WTC11 (cell line): ENCODE data around the gene ELAVL1. TPM values are rescaled to one million over a fixed set of nuclear protein-coding genes. Genes with fewer than 3 reads are reported as not detected.
A peak's percentile ranks its signal among the peaks of the same experiment; 100 is the strongest.

Experiments
- CBFB ChIP-seq: sonication (generic); formaldehyde crosslinking; IDR thresholded peaks from 2 replicates; pipeline ENCODE4 v1.8.1; 2022; ENCODE audit warnings: mild to moderate bottlenecking, low read depth, missing genetic modification reagents
- FOXK1 ChIP-seq: sonication (generic); formaldehyde crosslinking; IDR thresholded peaks from 2 replicates; pipeline ENCODE4 v1.8.0; 2022; ENCODE audit warnings: mild to moderate bottlenecking, moderate library complexity, missing genetic modification reagents
- HMGXB4 ChIP-seq: sonication (generic); formaldehyde crosslinking; IDR thresholded peaks from 2 replicates; pipeline ENCODE4 v1.8.1; 2023; ENCODE audit warnings: mild to moderate bottlenecking, moderate library complexity, missing genetic modification reagents
- JUN ChIP-seq: sonication (generic); formaldehyde crosslinking; IDR thresholded peaks from 2 replicates; pipeline ENCODE4 v1.8.0; 2023; ENCODE audit warnings: mild to moderate bottlenecking, missing genetic modification reagents
- MYBL2 ChIP-seq: sonication (generic); formaldehyde crosslinking; IDR thresholded peaks from 2 replicates; pipeline ENCODE4 v1.8.1; 2023; ENCODE audit warnings: mild to moderate bottlenecking, moderate library complexity, missing genetic modification reagents
- NR2C2 ChIP-seq: sonication (generic); formaldehyde crosslinking; IDR thresholded peaks from 2 replicates; pipeline ENCODE4 v1.8.0; 2022; ENCODE audit warnings: mild to moderate bottlenecking, missing genetic modification reagents
- PREB ChIP-seq: sonication (generic); formaldehyde crosslinking; IDR thresholded peaks from 2 replicates; pipeline ENCODE4 v1.8.1; 2022; ENCODE audit warnings: mild to moderate bottlenecking, missing genetic modification reagents, moderate library complexity, borderline replicate concordance
- PRRX2 ChIP-seq: fragments of 250-450 bp; sonication (Bioruptor Pico); IDR thresholded peaks from 2 replicates; pipeline ENCODE4 v1.8.0; 2021; ENCODE audit warnings: mild to moderate bottlenecking
- SMAD4 ChIP-seq: sonication (generic); formaldehyde crosslinking; IDR thresholded peaks from 2 replicates; pipeline ENCODE4 v1.8.0; 2022; ENCODE audit warnings: mild to moderate bottlenecking, missing genetic modification reagents
- SOX15 ChIP-seq: fragments of 250-450 bp; sonication (Bioruptor Pico); IDR thresholded peaks from 2 replicates; pipeline ENCODE4 v1.9.0; 2021; ENCODE audit warnings: mild to moderate bottlenecking
- ZNF232 ChIP-seq: sonication (generic); formaldehyde crosslinking; IDR thresholded peaks from 2 replicates; pipeline ENCODE4 v1.8.0; 2022; ENCODE audit warnings: mild to moderate bottlenecking, missing genetic modification reagents
- ZNF423 ChIP-seq: fragments of 250-450 bp; sonication (Bioruptor Pico); IDR thresholded peaks from 2 replicates; pipeline ENCODE4 v2.1.2; 2022; ENCODE audit warnings: mild to moderate bottlenecking, moderate library complexity
- ZNF425 ChIP-seq: fragments of 250-450 bp; sonication (Bioruptor Pico); conservative IDR thresholded peaks from 2 replicates; pipeline ENCODE4 v1.9.0; 2021; ENCODE audit warnings: mild to moderate bottlenecking
- total RNA-seq: library from RNA; stranded (reverse); gene quantifications from 3 replicates; pipeline ENCODE4 v1.2.3, GENCODE V29; 2021
- TF ChIP-seq, protein P1 (sequence below): fragments of 200-600 bp; IDR thresholded peaks from 2 replicates; pipeline ENCODE4 v1.8.0; 2022; ENCODE audit warnings: antibody characterized with exemption
- TF ChIP-seq, protein P2 (sequence below): sonication (generic); formaldehyde crosslinking; conservative IDR thresholded peaks from 2 replicates; pipeline ENCODE4 v1.8.1; 2022; ENCODE audit warnings: mild to moderate bottlenecking, missing genetic modification reagents
- TF ChIP-seq, protein P3 (sequence below): sonication (generic); formaldehyde crosslinking; IDR thresholded peaks from 2 replicates; pipeline ENCODE4 v1.8.1; 2022; ENCODE audit warnings: missing genetic modification reagents, borderline replicate concordance
- TF ChIP-seq, protein P4 (sequence below): fragments of 250-450 bp; sonication (Bioruptor Pico); IDR thresholded peaks from 2 replicates; pipeline ENCODE4 v1.8.0; 2021; ENCODE audit warnings: mild to moderate bottlenecking
- TF ChIP-seq, protein P5 (sequence below): sonication (generic); formaldehyde crosslinking; IDR thresholded peaks from 2 replicates; pipeline ENCODE4 v1.8.0; 2022; ENCODE audit warnings: mild to moderate bottlenecking, missing genetic modification reagents
- TF ChIP-seq, protein P6 (sequence below): sonication (generic); formaldehyde crosslinking; IDR thresholded peaks from 2 replicates; pipeline ENCODE4 v1.8.0; 2022; ENCODE audit warnings: mild to moderate bottlenecking, missing genetic modification reagents

The ELAVL1 gene
- total RNA-seq, 1 experiment from 2014 or later = 160 TPM

DNA sequence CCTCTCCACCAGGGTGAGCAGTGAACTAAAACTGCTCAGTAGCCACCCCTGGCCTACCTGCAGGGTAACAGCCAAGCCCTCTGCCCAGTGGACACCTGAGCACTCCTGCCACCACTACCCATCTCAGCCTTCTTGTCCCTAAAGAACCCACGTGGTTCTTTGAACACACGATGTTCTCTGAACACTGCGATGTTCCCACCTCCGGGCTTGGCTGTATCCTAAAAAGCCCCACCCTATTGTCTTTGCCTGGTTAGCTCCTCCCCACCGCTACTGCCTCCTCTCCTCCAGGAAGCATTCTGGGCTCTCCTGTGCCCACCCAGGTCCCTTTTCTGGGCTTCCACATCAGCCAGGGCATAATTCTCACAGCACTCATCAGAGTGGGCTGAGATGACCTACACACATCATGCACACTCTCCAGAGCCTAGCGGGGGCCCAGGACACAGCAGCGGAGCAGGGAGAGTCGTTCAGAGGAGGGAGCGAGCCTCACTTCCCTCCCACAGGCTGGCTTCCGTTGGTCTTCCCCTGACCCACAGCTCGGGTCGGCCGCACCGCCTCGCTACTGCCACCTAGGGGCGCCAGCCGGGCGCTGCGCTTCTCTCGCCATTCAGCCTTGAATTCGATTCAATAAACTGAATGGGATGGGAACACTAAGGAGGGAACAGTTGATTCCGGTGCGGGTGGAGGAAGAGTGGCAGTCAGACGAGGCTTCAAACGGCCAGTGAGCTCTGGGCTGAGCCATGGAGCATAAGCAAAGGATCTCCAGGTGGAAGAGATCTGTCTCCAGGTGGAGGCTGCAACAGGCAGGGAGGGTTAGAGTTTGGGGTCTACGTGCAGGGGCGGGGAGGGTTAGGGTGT, 3.2 kb downstream of the ELAVL1 start (continued):
- TF ChIP-seq MYBL2 (CRISPR knock-in tag) = no peak
- TF ChIP-seq, protein P1, sequence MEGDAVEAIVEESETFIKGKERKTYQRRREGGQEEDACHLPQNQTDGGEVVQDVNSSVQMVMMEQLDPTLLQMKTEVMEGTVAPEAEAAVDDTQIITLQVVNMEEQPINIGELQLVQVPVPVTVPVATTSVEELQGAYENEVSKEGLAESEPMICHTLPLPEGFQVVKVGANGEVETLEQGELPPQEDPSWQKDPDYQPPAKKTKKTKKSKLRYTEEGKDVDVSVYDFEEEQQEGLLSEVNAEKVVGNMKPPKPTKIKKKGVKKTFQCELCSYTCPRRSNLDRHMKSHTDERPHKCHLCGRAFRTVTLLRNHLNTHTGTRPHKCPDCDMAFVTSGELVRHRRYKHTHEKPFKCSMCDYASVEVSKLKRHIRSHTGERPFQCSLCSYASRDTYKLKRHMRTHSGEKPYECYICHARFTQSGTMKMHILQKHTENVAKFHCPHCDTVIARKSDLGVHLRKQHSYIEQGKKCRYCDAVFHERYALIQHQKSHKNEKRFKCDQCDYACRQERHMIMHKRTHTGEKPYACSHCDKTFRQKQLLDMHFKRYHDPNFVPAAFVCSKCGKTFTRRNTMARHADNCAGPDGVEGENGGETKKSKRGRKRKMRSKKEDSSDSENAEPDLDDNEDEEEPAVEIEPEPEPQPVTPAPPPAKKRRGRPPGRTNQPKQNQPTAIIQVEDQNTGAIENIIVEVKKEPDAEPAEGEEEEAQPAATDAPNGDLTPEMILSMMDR = peak; percentile 94
- TF ChIP-seq NR2C2 (CRISPR knock-in tag) = no peak
- TF ChIP-seq, protein P2, sequence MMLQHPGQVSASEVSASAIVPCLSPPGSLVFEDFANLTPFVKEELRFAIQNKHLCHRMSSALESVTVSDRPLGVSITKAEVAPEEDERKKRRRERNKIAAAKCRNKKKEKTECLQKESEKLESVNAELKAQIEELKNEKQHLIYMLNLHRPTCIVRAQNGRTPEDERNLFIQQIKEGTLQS = no peak
- TF ChIP-seq JUN (CRISPR knock-in tag) = no peak
- TF ChIP-seq, protein P3, sequence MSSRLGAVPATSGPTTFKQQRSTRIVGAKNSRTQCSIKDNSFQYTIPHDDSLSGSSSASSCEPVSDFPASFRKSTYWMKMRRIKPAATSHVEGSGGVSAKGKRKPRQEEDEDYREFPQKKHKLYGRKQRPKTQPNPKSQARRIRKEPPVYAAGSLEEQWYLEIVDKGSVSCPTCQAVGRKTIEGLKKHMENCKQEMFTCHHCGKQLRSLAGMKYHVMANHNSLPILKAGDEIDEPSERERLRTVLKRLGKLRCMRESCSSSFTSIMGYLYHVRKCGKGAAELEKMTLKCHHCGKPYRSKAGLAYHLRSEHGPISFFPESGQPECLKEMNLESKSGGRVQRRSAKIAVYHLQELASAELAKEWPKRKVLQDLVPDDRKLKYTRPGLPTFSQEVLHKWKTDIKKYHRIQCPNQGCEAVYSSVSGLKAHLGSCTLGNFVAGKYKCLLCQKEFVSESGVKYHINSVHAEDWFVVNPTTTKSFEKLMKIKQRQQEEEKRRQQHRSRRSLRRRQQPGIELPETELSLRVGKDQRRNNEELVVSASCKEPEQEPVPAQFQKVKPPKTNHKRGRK (CRISPR knock-in tag) = no peak
- TF ChIP-seq PREB (CRISPR knock-in tag) = no peak
- TF ChIP-seq FOXK1 (CRISPR knock-in tag) = no peak
- no peak for TF ChIP-seq SOX15 (CRISPR knock-in tag)
- TF ChIP-seq, protein P4, sequence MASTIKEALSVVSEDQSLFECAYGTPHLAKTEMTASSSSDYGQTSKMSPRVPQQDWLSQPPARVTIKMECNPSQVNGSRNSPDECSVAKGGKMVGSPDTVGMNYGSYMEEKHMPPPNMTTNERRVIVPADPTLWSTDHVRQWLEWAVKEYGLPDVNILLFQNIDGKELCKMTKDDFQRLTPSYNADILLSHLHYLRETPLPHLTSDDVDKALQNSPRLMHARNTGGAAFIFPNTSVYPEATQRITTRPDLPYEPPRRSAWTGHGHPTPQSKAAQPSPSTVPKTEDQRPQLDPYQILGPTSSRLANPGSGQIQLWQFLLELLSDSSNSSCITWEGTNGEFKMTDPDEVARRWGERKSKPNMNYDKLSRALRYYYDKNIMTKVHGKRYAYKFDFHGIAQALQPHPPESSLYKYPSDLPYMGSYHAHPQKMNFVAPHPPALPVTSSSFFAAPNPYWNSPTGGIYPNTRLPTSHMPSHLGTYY (CRISPR knock-in tag) = no peak
- TF ChIP-seq CBFB (CRISPR knock-in tag) = no peak
- TF ChIP-seq ZNF232 = no peak
- no peak for TF ChIP-seq ZNF425 (CRISPR knock-in tag)
- TF ChIP-seq, protein P5, sequence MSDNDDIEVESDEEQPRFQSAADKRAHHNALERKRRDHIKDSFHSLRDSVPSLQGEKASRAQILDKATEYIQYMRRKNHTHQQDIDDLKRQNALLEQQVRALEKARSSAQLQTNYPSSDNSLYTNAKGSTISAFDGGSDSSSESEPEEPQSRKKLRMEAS = peak; percentile 72
- TF ChIP-seq, protein P6, sequence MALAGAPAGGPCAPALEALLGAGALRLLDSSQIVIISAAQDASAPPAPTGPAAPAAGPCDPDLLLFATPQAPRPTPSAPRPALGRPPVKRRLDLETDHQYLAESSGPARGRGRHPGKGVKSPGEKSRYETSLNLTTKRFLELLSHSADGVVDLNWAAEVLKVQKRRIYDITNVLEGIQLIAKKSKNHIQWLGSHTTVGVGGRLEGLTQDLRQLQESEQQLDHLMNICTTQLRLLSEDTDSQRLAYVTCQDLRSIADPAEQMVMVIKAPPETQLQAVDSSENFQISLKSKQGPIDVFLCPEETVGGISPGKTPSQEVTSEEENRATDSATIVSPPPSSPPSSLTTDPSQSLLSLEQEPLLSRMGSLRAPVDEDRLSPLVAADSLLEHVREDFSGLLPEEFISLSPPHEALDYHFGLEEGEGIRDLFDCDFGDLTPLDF (CRISPR knock-in tag) = no peak
- no peak for TF ChIP-seq PRRX2 (CRISPR knock-in tag)
- TF ChIP-seq ZNF423 (CRISPR knock-in tag) = no peak
- peak; percentile 82; the same call in 1 of the 2 replicates for TF ChIP-seq HMGXB4 (CRISPR knock-in tag)
- TF ChIP-seq SMAD4 (CRISPR knock-in tag) = no peak
